ENCODE data around the gene GPC5. TPM values are rescaled to one million over a fixed set of nuclear protein-coding genes. Genes with fewer than 3 reads are reported as not detected.
"Not testable (repeated sequence)": the region's sequence is repeated elsewhere in the genome, so short reads cannot be mapped to it uniquely, and the experiment has no call there.

Gene GPC5
- total RNA-seq, 1 donor from 2014 or later = 2.5 TPM

DNA sequence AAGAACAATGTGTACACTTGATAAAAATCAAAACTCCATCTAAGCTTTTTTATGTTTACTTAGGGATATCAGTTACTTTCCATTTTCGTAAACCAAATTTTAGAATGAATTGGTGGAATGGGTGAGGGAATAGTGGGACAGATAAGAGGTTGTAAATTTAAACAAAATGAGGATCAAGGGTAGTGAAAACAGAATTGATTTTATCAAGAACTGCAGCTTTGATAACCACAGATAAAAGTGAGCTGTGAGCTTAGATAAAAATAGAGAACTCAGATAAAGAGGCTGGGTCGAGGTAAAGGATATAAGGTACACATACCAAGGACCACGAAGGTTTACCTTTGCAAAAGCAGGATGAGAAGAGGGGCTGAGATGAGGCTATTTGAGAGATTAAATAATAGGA is 1015.0 kb downstream of the GPC5 start:
- ATAC-seq (no peak), DNase-seq (ENCODE audit: low spot score) (no peak)
- intact Hi-C loops (cut with DNase I) = no loop called here

DNA sequence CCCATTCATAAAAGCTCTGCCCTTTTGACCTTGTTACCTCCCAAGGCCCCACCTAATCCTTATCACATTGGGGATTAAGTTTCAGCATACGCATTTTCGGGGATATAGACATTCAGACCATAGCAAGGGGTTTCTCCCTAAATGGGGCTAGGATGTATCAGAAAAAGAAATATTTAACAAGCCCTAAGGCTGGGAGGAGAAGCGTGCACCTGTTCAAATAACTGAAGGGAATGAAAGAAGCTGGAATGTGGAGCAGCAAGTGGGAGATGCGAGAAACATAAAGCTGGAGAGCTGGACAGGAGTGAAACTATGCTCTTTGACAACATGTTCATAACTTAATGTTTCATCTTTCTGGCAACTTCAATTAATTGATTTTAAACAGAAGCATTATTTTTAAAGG is 1016.4 kb downstream of the GPC5 start:
- no peak for ATAC-seq
- intact Hi-C loops (cut with DNase I) = no loop called here
- no peak for DNase-seq (ENCODE audit: low spot score)

DNA sequence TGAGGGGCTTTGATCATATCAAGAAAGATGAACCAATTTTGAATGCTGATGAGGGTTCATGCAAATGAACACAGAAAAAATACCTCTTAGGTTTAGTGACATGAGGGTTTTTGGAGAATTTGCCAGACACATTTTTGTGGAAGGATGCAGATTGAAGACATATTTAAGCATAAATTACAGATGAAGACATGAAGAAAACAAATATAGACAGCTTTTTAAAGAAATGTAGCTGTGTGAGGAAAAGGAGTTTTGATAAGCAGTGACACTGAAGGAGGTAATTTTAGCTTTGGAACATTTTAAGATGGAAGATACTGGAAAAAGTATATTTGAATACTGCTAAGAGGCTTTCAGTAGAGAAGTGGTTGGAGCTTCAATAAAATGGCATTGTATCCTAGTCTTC is 1017.4 kb downstream of the GPC5 start:
- no peak for DNase-seq (ENCODE audit: low spot score)
- intact Hi-C loops (cut with DNase I) = loop anchor here (2.0 kb wide), 1 partner anchor 67 kb away; no protein-coding TSS in a partner anchor
- ATAC-seq = no peak

DNA sequence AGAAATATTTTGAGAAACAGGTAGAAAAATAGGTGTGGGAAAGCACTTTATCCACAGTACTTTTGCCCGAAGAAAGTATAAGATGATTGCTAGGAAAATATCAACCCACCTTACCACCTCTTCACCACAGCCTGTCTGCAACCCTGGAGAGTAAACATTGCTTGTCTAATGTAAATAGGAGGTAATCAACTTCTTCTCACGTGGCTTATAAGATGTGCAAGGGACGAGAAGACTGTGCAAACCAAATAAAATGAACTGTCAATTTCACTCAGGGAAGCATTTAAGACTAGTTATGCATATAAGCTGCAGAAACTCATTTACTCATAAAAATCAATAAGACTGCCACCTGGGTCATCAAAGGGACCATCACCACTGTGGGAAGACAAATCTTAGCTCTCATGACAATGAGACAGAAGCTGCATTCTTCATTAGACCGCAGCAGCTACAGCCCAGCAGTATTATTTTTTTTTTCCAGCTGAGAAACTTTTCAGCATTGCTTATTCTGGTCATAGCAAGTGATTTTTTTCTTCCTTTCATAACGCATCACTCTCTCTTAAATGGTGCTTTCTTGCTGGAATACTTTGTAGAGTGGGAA is 1020.5 kb downstream of the GPC5 start:
- DNase-seq (ENCODE audit: low spot score) (no peak), ATAC-seq (no peak)
- intact Hi-C loops (cut with DNase I) = no loop called here

DNA sequence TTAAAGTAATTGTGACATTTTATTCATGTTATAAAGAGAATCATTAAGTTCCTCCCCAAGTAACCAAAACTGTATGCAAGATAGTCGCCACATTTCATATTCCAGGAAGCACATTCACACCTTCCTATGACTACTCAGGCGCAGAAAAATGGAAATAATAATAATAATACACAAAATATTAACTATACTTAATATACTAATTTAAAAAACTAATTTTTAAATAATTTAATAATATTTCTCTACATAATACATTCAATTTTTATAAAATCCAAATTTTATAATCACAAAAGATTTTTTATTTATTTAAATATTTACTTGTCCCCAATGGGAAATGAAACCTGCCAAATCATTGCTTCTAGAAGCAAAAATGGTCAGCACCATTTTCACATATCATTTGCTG is 1030.8 kb downstream of the GPC5 start:
- DNase-seq (ENCODE audit: low spot score) (no peak), ATAC-seq (no peak)
- intact Hi-C loops (cut with DNase I) = no loop called here

DNA sequence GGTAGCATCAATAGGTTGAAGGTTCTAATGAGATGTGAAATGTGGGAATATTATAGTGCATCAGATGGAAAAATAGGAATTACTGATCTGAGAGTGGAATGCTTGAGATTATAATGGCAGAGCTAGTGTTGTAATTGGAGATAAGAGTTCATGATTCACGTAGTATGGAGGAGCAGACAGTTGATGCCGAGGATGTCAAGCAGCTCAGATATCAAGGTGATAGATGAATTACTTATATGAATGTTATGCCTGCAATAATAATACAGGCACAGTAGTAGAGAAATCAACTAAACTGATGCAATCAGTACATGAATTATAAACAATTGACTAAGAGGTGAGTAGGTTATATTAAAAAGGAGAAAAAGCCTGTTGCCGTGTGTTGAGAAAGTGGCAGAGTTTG is 1035.0 kb downstream of the GPC5 start:
- ATAC-seq = no peak
- DNase-seq (ENCODE audit: low spot score) = no peak
- intact Hi-C loops (cut with DNase I) = no loop called here

DNA sequence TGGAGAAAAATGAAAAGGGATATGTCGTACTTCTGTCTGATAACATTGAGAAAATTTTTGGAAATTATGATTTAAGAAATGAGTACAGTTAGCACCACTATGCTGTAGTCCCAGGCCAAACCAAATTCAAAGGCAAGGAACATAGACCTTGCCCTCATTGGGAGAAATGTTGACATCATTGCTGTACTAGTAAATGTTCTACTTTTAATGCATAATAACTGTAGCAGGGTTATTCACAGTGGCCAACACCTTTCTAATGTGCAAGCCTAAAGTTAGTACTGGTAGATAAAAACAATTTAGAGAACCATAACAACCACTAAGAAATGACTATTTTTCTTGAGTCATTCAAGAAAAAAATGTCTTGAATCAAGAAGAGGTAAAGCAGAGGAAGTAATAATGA is 1035.5 kb downstream of the GPC5 start:
- intact Hi-C loops (cut with DNase I) = no loop called here
- DNase-seq (ENCODE audit: low spot score) = no peak
- ATAC-seq = no peak

DNA sequence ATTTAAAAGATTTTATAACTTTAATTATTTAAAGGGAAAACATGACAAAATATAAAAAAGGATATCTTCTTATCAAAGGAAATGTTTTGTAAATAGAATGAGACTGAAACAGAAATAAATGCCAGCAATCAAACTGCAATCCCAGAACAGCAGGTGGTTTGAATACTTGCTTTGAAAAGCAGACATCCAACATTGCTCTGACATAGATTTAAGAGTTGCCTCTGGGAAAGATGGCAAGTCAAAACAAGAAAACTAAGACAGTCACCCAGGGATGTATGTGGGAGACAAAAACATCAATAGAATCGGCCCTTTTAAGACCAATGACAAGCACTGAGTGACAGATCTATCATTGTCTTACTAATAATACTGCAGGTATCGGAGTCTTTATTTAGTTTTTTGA is 1038.5 kb downstream of the GPC5 start:
- no peak for ATAC-seq
- no peak for DNase-seq (ENCODE audit: low spot score)
- intact Hi-C loops (cut with DNase I) = no loop called here

DNA sequence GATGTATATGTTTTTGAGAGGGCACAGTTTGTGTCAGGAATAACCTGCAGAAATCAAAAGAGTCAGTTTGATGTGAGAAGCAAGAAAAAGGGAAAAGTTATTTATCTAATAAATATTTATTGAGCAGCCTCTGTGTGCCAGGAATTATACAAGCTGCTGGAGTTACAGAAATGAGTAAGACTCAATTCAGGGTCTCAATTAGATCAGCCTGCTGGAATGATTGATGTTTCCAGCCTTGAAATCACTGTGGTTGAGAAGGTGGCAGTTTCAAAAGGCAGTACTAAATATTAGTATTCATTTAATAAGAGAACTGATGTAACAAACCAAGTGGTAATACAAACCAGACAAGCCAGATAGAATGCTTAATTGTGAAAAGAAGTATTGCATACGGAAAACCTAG is 1045.8 kb downstream of the GPC5 start:
- intact Hi-C loops (cut with DNase I) = no loop called here
- no peak for ATAC-seq
- DNase-seq (ENCODE audit: low spot score) = no peak

DNA sequence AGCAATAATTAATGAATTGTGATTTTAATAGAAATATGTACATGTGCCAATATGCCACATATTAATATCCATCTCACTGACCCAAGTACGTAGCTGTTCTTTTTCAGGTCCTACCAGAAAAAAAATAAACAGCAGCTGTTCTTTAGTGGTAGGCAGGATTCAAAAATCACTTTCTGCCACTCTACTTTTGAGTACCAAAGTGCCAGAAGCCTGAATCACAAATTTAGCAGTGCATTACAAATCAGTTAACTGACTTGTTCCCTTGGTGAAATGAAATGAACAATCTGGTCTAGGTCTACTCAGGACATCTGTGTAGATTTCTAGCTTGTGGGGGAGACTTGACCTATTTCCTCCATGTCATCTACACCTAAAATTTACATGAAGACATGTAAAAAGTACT is 1052.6 kb downstream of the GPC5 start:
- ATAC-seq (no peak), DNase-seq (ENCODE audit: low spot score) (no peak)
- intact Hi-C loops (cut with DNase I) = no loop called here

DNA sequence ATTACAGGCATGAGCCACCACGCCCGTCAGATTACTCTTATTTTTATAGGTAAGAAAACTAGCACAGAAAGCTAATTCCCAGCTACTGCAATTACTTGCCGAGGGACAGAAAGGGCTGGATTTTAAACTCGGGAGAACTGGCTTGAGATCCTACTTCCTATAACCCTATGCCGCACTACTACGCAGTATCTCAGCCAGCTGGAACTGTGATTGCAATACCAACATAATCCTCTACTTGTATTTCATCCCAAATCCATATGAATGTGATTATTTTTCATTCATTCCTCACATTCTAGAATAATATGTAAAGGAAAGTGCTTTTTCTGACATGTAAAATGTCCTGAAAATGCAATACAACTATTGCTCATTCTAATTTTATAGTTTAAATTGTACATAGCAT is 1054.4 kb downstream of the GPC5 start:
- ATAC-seq = no peak
- intact Hi-C loops (cut with DNase I) = no loop called here

DNA sequence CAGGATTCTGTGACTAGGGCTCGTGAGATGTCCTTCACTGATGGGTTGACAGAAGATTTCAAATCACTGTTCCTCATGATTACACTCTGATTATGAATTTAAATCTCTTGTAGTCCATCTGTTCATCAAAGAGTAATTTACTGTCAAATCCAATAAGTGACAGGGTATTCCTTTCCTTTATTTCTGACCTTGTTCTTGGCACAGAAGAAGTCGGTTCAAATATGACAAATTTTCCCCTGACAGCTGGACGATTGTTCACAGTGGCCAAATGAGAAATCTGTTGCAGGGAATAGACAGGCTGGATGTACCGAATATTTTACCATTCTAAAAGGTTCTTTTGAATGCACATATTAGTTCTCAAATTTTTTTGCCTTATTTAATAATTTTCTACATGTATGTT is 1060.9 kb downstream of the GPC5 start:
- no peak for DNase-seq (ENCODE audit: low spot score)
- no peak for ATAC-seq
- intact Hi-C loops (cut with DNase I) = no loop called here

More for the DNA sequence above, 1054.4 kb downstream of the GPC5 start:
- no peak for DNase-seq (ENCODE audit: low spot score)

DNA sequence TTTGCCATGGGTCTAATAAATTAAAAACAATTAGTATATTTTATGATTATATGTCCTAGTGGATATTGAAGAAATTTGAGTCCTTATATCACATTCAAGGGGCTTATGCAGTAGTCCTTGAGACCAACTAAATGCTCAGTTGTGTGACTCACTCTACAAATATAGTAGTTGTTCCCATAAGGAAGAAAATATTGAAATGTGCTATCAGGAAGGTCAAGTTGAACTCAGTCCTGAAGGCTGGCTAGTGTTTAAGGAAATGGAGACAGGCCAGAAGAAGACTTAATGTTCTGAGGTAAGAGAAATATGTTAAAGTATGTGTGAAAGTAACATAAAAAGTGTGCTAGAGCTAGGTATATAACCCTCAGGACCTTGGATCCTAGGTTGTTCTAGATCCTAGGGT is 1062.1 kb downstream of the GPC5 start:
- no peak for ATAC-seq

DNA sequence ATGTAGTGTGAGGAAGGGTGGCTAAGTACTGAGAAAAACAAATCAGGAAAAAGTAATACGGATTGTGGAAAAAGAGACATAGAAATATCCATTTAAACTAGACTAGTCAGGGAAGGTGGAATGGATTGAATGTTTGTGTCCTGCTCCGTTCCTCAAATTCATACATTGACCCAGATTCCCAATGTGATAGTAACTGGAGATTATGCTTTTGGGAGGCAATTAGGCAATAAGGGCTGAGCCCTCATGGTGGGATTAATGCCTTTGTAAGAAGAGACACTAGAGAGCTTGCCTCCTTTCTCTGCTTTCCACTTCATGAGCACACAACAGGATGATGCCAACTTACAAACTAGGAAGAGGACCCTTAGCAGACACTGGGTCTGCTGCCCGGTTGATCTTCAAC is 1063.0 kb downstream of the GPC5 start:
- ATAC-seq = no peak
- intact Hi-C loops (cut with DNase I) = no loop called here

More for the DNA sequence above, 1062.1 kb downstream of the GPC5 start:
- intact Hi-C loops (cut with DNase I) = no loop called here
- DNase-seq (ENCODE audit: low spot score) = no peak

DNA sequence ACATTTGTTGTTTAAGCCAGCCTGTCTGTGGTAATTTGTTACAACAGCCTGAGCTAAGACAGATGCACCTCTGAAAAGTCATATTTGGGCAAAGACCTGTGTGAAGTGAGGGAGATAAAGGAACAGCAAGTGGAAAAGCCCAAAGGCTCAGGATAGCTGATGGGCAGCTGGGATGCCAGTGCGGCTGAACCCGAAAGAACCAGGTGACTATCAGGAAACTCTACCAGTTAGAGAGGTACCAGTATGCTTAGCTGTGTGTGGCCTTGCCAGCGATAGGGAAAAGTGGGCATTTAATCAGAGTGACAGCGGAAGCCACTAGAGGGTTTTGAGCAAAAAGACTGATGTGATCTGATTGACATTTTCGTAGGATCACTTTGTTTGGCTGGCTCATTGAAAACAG is 1063.4 kb downstream of the GPC5 start:
- DNase-seq (ENCODE audit: low spot score) = no peak
- intact Hi-C loops (cut with DNase I) = no loop called here
- no peak for ATAC-seq

More for the DNA sequence above, 1063.0 kb downstream of the GPC5 start:
- no peak for DNase-seq (ENCODE audit: low spot score)

DNA sequence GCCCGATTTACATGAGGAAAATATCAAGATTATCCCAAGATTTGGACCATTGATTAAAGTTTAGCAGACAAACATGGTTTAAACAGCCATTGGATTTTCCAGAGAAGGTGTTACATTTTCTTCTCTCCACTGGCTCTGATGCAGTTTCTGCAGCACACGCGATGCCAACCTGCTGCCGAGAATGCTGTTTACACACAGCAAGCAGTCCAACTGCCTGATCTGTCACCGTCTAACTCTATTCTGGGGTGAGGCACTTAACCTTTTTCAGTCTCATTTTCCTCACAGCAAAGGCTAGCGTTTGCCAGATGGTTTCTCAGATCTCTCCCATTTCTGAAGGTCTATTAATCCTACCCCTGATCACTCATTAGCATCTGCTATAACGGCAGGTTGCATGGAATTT is 1064.7 kb downstream of the GPC5 start:
- DNase-seq (ENCODE audit: low spot score) (no peak), ATAC-seq (no peak)
- intact Hi-C loops (cut with DNase I) = no loop called here

DNA sequence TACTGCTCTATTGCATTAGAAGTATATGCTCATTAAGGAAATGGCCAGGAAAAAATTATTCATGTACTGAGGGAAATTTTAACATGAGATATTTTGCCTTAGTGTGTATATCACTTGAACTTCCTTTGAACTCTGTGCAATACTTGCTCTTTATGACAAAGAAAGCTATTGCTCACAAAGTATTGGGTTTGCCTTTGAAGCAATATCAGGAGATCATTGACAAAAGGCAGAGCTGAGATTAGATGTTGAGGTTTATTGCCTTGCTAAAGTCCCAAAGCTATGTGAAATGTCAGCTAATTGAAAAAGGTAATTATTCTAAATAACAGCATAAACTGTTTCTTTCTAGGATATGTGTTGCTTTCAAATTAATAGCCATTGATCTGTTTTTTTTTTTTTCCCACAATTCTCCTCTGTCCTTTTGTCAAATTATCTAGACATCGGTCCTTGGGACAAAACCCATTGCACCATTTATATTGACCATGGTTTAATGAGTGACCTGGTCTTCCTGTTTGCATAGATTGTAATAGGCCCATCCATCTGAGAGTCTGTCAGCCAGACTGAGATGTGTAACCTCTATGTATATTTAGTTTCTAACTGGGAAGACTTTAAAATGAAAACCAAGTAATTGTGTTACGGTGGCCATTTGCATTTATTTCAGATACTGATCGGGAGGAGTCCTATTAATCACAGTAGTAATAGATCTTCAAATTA is 1075.5 kb downstream of the GPC5 start:
- ATAC-seq = no peak
- intact Hi-C loops (cut with DNase I) = no loop called here

DNA sequence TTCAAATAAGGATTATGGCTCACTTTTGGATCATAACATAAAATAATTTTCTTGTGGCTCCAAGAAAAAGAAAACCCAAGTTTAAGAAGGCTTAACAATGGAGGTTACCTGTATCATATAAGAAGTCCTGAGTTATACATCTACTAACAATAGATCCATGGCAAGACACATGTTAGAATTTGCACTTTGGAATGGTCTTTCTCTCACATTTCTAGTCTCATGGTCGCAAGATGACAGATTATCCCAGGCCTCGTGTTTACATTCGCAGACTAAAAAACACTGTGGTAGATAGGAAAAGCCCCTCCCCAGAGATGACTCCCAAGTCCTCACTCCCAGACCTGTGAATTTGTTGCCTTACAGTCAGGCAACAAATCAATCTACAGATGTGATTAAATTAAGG is 1082.0 kb downstream of the GPC5 start:
- no peak for ATAC-seq
- DNase-seq (ENCODE audit: low spot score) = no peak
- intact Hi-C loops (cut with DNase I) = no loop called here

More for the DNA sequence above, 1075.5 kb downstream of the GPC5 start:
- no peak for DNase-seq (ENCODE audit: low spot score)

DNA sequence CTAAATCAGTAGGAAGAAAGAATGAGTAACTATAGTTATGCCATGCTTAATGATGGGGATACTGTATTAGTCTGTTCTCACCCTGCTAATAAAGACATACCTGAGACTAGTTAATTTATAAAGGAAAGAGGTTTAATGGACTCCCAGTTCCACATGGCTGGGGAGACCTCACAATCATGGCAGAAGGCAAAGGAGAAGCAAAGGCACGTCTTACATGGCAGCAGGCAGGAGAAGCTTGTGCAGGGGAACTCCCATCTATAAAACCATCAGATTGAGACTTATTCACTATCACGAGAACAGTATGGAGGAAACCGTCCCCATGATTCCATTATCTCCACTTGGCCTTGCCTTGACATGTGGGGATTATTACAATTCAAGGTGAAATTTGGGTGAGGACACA is 1084.4 kb downstream of the GPC5 start:
- intact Hi-C loops (cut with DNase I) = loop anchor here (2.0 kb wide), 1 partner anchor 66 kb away; no protein-coding TSS in a partner anchor
- ATAC-seq; DNase-seq (ENCODE audit: low spot score): not testable (repeated sequence)

DNA sequence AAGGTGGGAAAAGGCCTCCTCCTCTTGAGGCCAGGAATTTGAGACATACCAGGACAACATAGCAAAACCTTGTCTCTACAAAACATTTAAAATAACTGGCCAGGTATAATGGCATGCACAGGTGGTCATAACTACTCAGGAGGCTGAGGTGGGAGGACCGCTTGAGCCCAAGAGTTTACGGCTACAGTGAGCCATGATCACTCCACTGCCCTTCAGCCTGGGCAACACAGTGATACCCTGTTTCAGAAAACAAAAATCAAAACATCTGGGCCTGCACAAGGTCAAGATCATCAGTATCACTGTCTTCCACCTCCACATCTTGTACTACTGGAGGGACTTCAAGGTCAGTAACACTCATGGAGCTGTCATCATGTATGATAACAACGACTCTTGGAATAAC is 1085.5 kb downstream of the GPC5 start:
- intact Hi-C loops (cut with DNase I) = loop anchor here (2.0 kb wide), 1 partner anchor 67 kb away; no protein-coding TSS in a partner anchor
- DNase-seq (ENCODE audit: low spot score) = no peak
- no peak for ATAC-seq

DNA sequence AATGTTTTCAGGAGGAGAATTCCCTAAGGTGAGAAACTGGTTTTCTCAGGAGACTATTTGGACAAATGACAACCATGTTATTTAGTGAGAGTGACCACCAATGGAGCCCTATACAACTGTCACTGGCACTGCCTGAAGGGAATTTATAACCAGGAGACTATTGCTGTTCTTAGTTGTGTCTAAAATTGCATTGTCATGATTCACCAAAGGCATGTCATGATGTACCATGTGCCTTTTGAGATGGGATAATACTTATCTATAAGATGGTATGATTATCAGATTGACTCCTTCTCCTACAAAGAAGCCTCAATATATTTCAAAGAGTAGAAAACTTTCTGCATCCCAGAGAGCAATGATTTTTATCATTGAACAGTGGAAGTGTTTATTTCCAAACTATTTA is 1088.8 kb downstream of the GPC5 start:
- ATAC-seq (no peak), DNase-seq (ENCODE audit: low spot score) (no peak)
- intact Hi-C loops (cut with DNase I) = no loop called here
